K562 (cell line): Measurements from ENCODE around the gene RPL38. TPM values are rescaled to one million over a fixed set of nuclear protein-coding genes. Genes with fewer than 3 reads are reported as not detected.

Experiments
- ATAC-seq: fragments of 200-7000 bp; cut with Tn5 transposase; 3 replicates; pipeline ENCODE4 v1.9.1; 2020; ENCODE audit warnings: moderate library complexity
- BruUV-seq: library from RNA; stranded (reverse); fragments of 400-500 nt; replicated peaks from 2 replicates; lab custom pipeline; 2021; lab: Mats Ljungman, UMichigan
- CTCF ChIA-PET: fragments of 300-600 bp; formaldehyde crosslinking; extraction: SDS; loops from one replicate; lab custom pipeline; 2021; ENCODE audit warnings: low intra/inter-chr PET ratio; lab: Yijun Ruan, JAX
- POLR2A ChIA-PET: fragments of 300-600, 350-650 bp; sonication (Branson Sonifier 250); formaldehyde crosslinking; extraction: SDS; loops from one replicate; lab custom pipeline; 2021; ENCODE audit warnings: antibody characterized with exemption, inconsistent platforms; lab: Yijun Ruan, JAX
- DNase-seq, 4 experiments: peaks; one replicate each; pipeline versions ENCODE4 v3.0.0 to v3.0.0-alpha.2; 2011 to 2018; ENCODE audit warnings: low spot score in 3 of 4, mixed read lengths in 3 of 4; ENCODE audit errors: extremely low read depth in 1 of 4
- FAIRE-seq: peaks from 2 replicates; lab custom pipeline; 2011; peaks lifted over from hg19 to GRCh38; lab: Jason Lieb, UNC
- H2AFZ ChIP-seq: 2 replicates; pipeline ENCODE4 v1.6.0; 2011; ENCODE audit warnings: low read depth, low read length, control low read depth, inconsistent platforms
- H3K27ac ChIP-seq: fragments of 200-600 bp; 3 replicates; pipeline ENCODE4 v1.8.0; 2011; ENCODE audit warnings: low read depth, mild to moderate bottlenecking, control low read depth, inconsistent platforms, low read length, moderate library complexity, mixed read lengths; ENCODE audit errors: extremely low read depth
- H3K27me3 ChIP-seq, 2 experiments: fragments of 300-600 bp in 1 of 2; 2 replicates in 1 of 2; 3 replicates in 1 of 2; pipeline versions ENCODE4 v1.6.0 to v1.8.0; 2011; ENCODE audit warnings: inconsistent platforms in 2 of 2, low read length in 2 of 2, mild to moderate bottlenecking in 1 of 2, mixed read lengths in 1 of 2, moderate library complexity in 1 of 2; ENCODE audit not compliant: control insufficient read depth in 2 of 2, insufficient read depth in 2 of 2
- H3K36me3 ChIP-seq: fragments of 300-600 bp; 3 replicates; pipeline ENCODE4 v1.8.0; 2011; ENCODE audit warnings: mild to moderate bottlenecking, low read length, inconsistent platforms; ENCODE audit not compliant: control insufficient read depth, insufficient read depth
- H3K4me1 ChIP-seq, 2 experiments: fragments of 200-600 bp in 1 of 2; replicated peaks in 1 of 2; 2 replicates in 1 of 2; 3 replicates in 1 of 2; pipeline versions ENCODE4 v1.5.1 to v1.8.0; 2011; ENCODE audit warnings: inconsistent platforms in 2 of 2, low read length in 2 of 2, mild to moderate bottlenecking in 1 of 2, mixed read lengths in 1 of 2, moderate library complexity in 1 of 2; ENCODE audit not compliant: control insufficient read depth in 2 of 2, insufficient read depth in 2 of 2
- H3K4me2 ChIP-seq: 2 replicates; pipeline ENCODE4 v1.6.1; 2011; ENCODE audit warnings: low read length, control low read depth, inconsistent platforms, mixed read lengths; ENCODE audit not compliant: insufficient read depth
- H3K4me3 ChIP-seq: fragments of 200-600 bp; sonication (generic), shearing (Covaris generic); 2 replicates; pipeline ENCODE4 v1.5.1; 2016; ENCODE audit warnings: control low read depth, inconsistent platforms
- H3K79me2 ChIP-seq: fragments of 200-600 bp; 3 replicates; pipeline ENCODE4 v1.8.0; 2011; ENCODE audit warnings: low read length, inconsistent platforms; ENCODE audit not compliant: control insufficient read depth, insufficient read depth
- H3K9ac ChIP-seq, 2 experiments: 2 replicates each; pipeline versions ENCODE4 v1.6.0 to v1.6.1; 2011; ENCODE audit warnings: low read depth in 2 of 2, low read length in 2 of 2, control low read depth in 1 of 2, inconsistent platforms in 1 of 2, mild to moderate bottlenecking in 1 of 2, mixed read lengths in 1 of 2; ENCODE audit not compliant: insufficient read depth in 1 of 2
- H3K9me1 ChIP-seq: one replicate; pipeline ENCODE4 v1.6.0; 2011; ENCODE audit warnings: inconsistent platforms, mild to moderate bottlenecking, low read length, moderate library complexity; ENCODE audit not compliant: control insufficient read depth, insufficient read depth
- H3K9me3 ChIP-seq: replicated peaks from 2 replicates; pipeline ENCODE4 v1.5.1; 2011; ENCODE audit warnings: low read depth, low read length, inconsistent platforms; ENCODE audit not compliant: control insufficient read depth, insufficient read depth
- H4K20me1 ChIP-seq: replicated peaks from 2 replicates; pipeline ENCODE4 v1.6.1; 2011; ENCODE audit warnings: low read length, inconsistent platforms, mixed read lengths; ENCODE audit not compliant: control insufficient read depth, insufficient read depth
- HNRNPL ChIP-seq: fragments of 200-400 bp; formaldehyde crosslinking; IDR thresholded peaks from 2 replicates; pipeline ENCODE4 v1.6.1; 2017; ENCODE audit warnings: low read depth, mild to moderate bottlenecking, low read length
- MAFG ChIP-seq: fragments of 450-650 bp; conservative IDR thresholded peaks from 2 replicates; pipeline ENCODE4 v1.6.1; 2016; ENCODE audit warnings: missing genetic modification characterization, missing compliant biosample characterization
- MCM5 ChIP-seq: fragments of 450-650 bp; IDR thresholded peaks from 2 replicates; pipeline ENCODE4 v1.6.1; 2016; ENCODE audit warnings: low read depth
- RNF2 ChIP-seq: sonication (generic); IDR thresholded peaks from 2 replicates; pipeline ENCODE4 v1.6.1; 2016
- ZC3H8 ChIP-seq: fragments of 450-650 bp; IDR thresholded peaks from 2 replicates; pipeline ENCODE4 v1.6.1; 2017
- ZNF384 ChIP-seq: IDR thresholded peaks from 2 replicates; pipeline ENCODE4 v1.6.1; 2012; ENCODE audit warnings: low read depth, low read length, improper control_type of control experiment
- WGBS: fragments of 100-300 bp; shearing (Covaris generic); methylation state at CpG from one replicate; pipeline ENCODE4 v1.1.6; 2016; ENCODE audit warnings: low coverage, mixed read lengths; ENCODE audit not compliant: insufficient coverage; ENCODE audit errors: missing lambda C conversion rate; 5-methylcytosine and 5-hydroxymethylcytosine counted together
- in situ Hi-C: fragments of 300-500 bp; cut with MboI; formaldehyde crosslinking; loops from 4 replicates; pipeline ENCODE4 v1.15.0; 2018; ENCODE audit warnings: inconsistent platforms, mixed read lengths
- intact Hi-C: fragments of 100-400 bp; cut with micrococcal nuclease; formaldehyde crosslinking; loops from 2 replicates; pipeline ENCODE4 v1.14.2; 2022
- polyA plus RNA-seq, 8 experiments: library from polyadenylated mRNA; depleted of rRNA in 4 of 8; stranded (reverse) in 5 of 8; unstranded in 3 of 8; fragments of >200 nt; fragmentation: Nextera tagmentation in 2 of 8; fragmentation: Illumina TruSeq in 1 of 8; extraction: Ambion mirVana in 2 of 8; extraction: Trizol in 1 of 8; gene quantifications; 2 replicates each; pipeline versions ENCODE4 v1.2.1 to v1.2.3, GENCODE V29; 2011 to 2014; ENCODE audit warnings: inconsistent platforms in 1 of 8, missing spikeins in 1 of 8
- total RNA-seq, 7 experiments: library from RNA; depleted of rRNA in 6 of 7; stranded (reverse); fragments of >200 nt in 6 of 7; fragmentation: Illumina TruSeq in 2 of 7; extraction: Trizol in 2 of 7; gene quantifications; 2 replicates each; pipeline versions ENCODE4 v1.2.1 to v1.2.3, GENCODE V29; 2011 to 2021; ENCODE audit warnings: low replicate concordance in 1 of 7
- TF ChIP-seq, protein P1 (sequence below), 2 experiments: fragments of 450-650 bp in 1 of 2; sonication (generic) in 1 of 2; formaldehyde crosslinking in 1 of 2; IDR thresholded peaks in 1 of 2; conservative IDR thresholded peaks in 1 of 2; 2 replicates each; pipeline versions ENCODE4 v1.6.1 to v1.8.1; 2016 to 2023; ENCODE audit warnings: mild to moderate bottlenecking in 2 of 2, moderate library complexity in 2 of 2, inconsistent platforms in 1 of 2, missing genetic modification reagents in 1 of 2

The RPL38 gene
- total and polyA plus RNA-seq, 9 of the 15 experiments (the other 6 are each of a cell fraction or from before 2014, with no cell fraction given), result 1,224 to 3,864 (median 1,939) TPM

DNA sequence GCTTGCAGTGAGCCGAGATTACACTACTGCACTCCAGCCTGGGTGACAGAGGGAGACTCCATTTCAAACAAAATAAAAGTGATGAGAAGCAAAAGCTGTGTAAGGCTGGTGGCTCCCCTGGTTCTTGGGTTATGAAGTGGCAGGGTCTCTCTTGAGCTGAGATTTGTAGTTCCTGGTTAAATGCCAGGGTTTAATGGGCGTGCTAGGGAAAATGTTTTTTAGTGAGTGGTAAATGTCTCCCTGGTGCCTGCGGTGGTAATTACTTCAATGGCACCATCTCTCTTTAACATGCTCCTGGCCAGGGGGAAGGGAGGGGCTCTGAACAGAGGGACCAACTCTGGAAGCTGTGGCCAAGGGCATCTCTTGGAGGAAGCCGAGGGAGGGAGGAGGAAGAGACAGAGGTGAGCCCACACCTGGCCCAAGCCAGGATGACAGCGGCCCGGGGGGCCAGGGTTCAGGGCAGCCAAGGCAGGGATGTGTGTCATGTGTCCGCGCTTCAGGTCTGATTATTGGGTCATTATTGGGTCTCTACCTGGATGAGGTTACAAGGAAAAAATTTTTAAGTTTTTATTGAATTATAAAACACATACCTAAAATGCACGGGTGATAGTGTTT lies 17.8 kb upstream of the RPL38 start:
- in situ Hi-C loops, result no loop called here
- ChIA-PET POLR2A (no interaction called here), CTCF (no interaction called here)
- no peak overlapping the region for H2AFZ ChIP-seq
- ATAC-seq (no peak), FAIRE-seq (no peak), DNase-seq (no peak)
- no peaks in the 10 kb centered on the region for H3K9me1 ChIP-seq
- no peak overlapping the region for H3K4me3 ChIP-seq
- peaks cover 10% of the 10 kb centered on the region; the same call in 1 of the 2 replicates for H4K20me1 ChIP-seq
- no peaks in the 10 kb centered on the region for H3K36me3 ChIP-seq
- no peaks in the 10 kb centered on the region for H3K4me1 ChIP-seq
- WGBS, result 0% methylated on average over 6 of the region's 9 CpGs
- no peak overlapping the region for H3K9ac ChIP-seq
- peaks cover 4 to 57% of the 10 kb centered on the region in 2 experiments; a peak in 4 of 5 replicates for H3K27me3 ChIP-seq
- no peak overlapping the region for H3K4me2 ChIP-seq
- H3K79me2 ChIP-seq, result no peaks in the 10 kb centered on the region
- BruUV-seq, result no TSS peak
- H3K27ac ChIP-seq, result no peak overlapping the region
- no peaks in the 10 kb centered on the region for H3K9me3 ChIP-seq
- TF ChIP-seq ZC3H8 (no peak), MAFG (tag) (no peak), ZNF384 (no peak), MCM5 (no peak), HNRNPL (no peak), RNF2 (no peak)
- TF ChIP-seq, protein P1, sequence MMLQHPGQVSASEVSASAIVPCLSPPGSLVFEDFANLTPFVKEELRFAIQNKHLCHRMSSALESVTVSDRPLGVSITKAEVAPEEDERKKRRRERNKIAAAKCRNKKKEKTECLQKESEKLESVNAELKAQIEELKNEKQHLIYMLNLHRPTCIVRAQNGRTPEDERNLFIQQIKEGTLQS (IDR thresholded peaks at IDR 0.05), result no peak
- TF ChIP-seq, protein P1 (CRISPR knock-in tag; conservative IDR thresholded peaks at IDR 0.05), result no peak
- intact Hi-C loops, result no loop called here
